GM12878 (cell line): ENCODE data around the gene CCM2.

Source experiments
- MAX ChIP-seq: IDR thresholded peaks from 2 replicates; pipeline ENCODE4 v1.6.1; 2012; ENCODE audit warnings: low read depth, low read length, improper control_type of control experiment
- TF ChIP-seq, protein P1 (sequence below), 3 experiments: IDR thresholded peaks in 2 of 3; conservative IDR thresholded peaks in 1 of 3; 2 replicates each; pipeline ENCODE4 v1.5.1; 2011; ENCODE audit warnings: low read depth in 3 of 3, low read length in 3 of 3, mild to moderate bottlenecking in 3 of 3, control low read depth in 2 of 3, moderate library complexity in 2 of 3, inconsistent platforms in 1 of 3, mixed read lengths in 1 of 3; ENCODE audit not compliant: control insufficient read depth in 2 of 3, insufficient read depth in 1 of 3; ENCODE audit errors: extremely low read depth in 1 of 3

- TF ChIP-seq MAX, result no peak
- TF ChIP-seq, protein P1, sequence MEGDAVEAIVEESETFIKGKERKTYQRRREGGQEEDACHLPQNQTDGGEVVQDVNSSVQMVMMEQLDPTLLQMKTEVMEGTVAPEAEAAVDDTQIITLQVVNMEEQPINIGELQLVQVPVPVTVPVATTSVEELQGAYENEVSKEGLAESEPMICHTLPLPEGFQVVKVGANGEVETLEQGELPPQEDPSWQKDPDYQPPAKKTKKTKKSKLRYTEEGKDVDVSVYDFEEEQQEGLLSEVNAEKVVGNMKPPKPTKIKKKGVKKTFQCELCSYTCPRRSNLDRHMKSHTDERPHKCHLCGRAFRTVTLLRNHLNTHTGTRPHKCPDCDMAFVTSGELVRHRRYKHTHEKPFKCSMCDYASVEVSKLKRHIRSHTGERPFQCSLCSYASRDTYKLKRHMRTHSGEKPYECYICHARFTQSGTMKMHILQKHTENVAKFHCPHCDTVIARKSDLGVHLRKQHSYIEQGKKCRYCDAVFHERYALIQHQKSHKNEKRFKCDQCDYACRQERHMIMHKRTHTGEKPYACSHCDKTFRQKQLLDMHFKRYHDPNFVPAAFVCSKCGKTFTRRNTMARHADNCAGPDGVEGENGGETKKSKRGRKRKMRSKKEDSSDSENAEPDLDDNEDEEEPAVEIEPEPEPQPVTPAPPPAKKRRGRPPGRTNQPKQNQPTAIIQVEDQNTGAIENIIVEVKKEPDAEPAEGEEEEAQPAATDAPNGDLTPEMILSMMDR (IDR thresholded peaks at IDR 0.05 in 2 of 3, conservative IDR thresholded peaks at IDR 0.05 in 1 of 3; ENCODE audit: control insufficient read depth in 2 of 3, extremely low read depth in 1 of 3, insufficient read depth in 1 of 3, low read depth in 3 of 3, low read length in 3 of 3), result no peak
These were observed 27.7 kb downstream of the CCM2 start for GRCh38 chr7:45027774-45028114.
